IPS-NIHi7 (cell line): ENCODE data around the gene PDLIM7.
A peak's percentile ranks its signal among the peaks of the same experiment; 100 is the strongest.

Experiments
- DNase-seq: peaks from one replicate; pipeline ENCODE4 v3.0.0; 2012; ENCODE audit warnings: mixed read lengths; ENCODE audit errors: extremely low spot score

The PDLIM7 gene

DNA sequence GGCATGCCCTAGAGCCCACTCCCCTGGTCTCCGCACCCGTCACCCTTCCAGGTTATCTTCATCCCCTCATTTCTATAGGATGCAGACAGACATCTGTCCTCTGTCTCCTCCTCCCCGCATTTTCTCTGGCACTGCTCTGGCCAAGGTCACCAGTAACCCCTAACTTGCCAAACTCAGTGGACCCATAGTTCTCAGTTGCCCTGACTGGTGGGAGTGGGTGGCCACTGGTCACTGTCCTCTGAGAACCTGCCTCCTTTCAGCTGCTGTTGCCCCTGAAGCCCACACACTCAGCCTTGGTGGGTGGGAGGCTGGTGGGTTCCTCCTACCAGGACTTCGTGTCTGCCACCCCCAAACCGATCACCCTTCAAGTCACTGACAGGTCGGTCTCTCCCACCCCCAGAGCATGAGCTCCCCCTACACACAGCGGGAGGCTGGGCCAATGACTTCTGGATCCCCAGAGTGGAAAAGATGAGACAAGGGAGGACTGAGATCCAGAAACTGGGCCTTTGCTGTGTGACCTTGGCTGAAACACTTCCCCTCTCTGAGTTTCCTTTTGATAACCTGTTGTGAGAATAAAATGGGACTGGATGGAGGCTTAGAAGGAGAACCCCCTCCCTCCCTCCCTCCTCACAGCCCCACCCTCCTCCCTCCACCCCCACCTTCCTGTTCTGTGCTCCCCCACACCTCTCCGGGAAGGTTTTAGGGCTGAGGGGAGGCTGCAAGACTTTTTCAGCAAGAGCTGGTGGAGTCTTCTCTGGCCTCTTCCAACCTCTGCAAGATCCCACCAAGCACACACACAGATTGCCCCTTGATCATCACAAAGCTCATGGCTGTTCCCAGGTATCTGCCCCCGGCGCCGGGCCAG, 21.6 kb downstream of the PDLIM7 start:
- DNase-seq, result no peak

DNA sequence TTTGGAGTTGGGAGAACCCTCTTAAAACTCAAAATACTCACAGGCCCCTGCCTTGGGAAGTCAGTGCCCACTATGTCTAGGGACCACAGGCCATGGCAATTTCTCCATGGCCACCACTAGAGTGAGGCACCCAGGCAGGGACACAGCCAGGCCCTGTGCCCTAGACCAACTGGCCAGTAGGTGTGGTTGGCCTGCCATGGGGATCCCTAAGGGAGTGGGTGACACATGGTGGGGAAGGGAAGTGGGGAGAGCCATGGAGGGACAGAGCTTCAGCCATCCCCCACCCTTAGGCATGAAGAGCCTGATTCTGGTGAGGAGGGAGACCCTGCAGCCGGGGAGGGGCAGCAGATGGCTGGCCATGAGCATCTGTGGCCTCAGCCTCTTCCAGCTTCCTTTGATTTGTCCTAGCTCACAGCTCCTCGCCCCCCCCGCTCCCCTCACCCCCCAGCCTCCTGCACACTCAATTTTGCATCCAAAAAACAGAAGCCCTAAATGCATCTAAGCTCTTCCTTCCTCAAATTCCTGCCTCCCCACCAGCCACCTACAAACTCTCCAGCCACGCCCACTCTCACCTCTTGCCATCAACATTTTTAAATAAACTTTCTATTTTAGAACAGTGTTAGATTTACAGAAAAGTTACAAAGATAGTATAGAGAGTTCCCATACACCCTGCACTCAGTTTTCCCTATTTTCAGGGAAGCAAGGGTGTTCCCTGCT, 22.4 kb downstream of the PDLIM7 start:
- DNase-seq, result no peak

DNA sequence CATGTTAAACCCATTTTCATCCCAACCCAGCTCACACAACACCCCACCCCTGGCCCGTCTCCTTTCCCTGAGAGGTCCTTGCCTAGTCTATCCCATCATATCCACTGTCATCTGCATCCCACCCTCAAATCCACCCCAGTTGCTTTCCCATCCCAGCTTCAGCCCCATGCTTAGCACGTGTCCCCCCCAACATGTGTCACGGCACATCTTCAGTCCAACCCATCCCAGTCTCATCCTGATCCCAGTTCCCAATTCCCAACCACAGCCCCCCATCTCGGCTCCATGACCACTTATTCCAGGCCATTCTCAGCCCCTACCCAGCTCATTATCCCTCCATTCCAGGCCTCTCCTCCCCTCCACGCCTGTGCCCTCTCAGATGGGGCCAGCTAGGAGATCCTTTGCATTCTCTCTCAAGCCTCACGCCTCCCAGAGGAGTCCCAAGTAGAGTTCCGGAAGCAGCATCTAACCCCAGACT, 23.4 kb downstream of the PDLIM7 start:
- no peak for DNase-seq

DNA sequence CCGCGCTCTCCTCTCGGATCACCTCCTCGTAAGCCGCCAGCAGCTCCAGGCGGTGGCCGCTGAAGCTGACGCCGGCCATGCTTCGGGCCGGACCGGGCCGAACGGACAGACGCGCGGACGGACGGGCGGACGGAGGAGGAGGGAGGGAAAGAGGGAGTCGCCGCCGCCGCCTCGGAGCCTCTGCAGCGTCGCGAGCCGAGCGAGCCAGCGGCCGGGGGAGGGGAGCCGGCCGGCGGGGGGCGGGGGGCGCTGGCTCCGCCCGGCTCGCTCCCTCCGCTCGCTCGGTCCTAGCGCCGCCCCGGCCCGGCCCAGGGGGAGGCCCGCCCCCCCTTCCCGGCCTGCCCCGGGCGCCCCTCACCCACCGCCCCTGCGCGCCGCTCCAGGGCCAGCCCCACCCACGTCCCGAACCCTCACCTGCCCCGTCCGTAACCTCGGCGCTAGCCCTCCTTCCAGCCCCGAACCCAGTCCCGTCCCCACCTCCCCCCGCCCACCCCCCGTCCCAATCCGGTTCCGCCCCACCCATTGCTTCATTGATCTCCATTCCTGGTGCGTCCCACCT, 23.9 kb downstream of the PDLIM7 start, which contains the start of gene DBN1:
Gene DBN1 (minus strand): TSS at position 192 of the 559 bp plus-strand sequence. CDS start 113 bp downstream, at position 79.
- DNase-seq, result peak; percentile 88

DNA sequence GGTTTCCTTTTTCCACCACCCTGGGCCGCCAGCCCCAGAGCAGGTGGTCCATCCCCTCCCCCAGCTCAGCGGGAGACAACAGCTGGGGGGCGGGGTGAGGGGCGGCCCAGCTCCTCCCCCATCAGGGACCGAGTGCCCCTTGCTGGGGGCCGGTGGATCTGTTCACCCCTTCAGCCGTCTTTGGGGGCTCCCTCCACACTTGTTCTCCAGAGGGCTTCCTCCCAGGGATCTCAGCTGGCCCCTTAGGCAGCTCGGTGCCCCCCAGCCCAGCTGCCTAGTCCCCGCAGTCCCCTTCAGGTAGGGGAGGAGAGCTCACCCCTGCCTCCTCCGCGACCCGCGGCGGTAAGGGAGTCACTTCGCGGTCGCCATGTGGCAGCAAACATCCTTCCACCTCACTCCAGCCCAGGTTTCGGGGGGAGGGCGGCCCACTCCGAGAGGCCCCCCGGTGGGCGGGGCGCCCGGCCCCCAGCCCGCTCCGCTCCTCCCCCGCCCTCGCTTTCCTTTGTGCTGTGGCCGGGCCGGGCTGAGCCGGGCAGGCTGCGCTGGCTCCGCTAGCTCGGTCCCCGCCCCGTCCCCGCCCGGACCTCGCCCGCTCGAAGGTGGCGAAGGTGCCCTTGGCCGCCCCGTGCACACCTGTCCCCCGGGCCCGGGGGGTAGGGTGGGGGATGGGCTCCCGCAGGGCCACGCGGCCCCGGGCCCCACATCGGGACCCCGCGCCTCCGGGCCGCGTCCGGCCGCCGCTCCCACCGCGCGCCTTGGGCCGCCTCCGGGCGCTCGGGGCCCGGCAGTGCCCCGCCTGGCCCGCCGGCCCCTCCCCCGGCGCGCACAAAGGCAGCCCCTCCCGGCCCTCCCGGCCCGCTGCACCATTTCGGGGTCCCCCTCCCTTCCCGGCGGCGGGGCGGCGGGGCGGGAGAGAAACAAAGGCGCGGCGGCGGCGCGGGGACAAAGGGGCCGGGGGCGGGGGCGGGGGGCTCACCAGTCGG, 24.7 kb downstream of the PDLIM7 start:
- DNase-seq, result peak; percentile 54

DNA sequence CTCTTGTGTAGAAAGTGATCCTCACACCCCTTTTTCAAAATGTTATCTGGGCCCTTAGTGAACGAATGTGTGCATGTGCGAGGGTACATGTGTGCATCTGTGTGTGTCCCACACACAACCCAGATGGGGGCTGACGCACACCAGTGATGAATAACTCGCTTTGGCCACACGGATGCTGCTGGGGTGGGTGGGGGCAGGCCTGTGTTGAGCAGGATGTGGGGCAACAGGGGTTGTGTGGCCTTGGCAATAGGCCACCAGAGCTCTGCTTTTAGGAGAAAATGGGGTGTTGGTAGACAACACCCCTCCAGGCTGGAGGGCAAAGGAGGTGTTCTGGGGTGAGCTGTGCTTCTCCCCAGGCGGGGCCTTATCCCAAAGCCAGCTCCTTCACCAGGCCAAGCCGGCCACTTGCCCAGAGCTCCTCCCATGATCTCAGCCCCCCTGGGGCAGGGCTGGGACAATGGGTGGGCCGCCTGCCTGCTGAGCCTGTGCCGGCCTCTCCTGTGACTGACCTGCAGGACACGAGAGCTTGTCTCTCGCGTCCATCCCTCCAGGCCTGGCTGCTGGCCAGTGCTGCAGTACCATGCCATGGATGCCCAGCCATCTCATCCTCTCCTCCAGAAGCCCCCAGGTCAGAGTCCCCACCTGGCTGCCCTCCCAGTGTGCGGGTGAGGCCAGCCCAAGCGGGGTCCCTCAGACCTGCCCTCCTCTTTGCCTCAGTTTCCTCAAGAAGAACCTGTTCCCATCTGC, 25.6 kb downstream of the PDLIM7 start:
- no peak for DNase-seq

DNA sequence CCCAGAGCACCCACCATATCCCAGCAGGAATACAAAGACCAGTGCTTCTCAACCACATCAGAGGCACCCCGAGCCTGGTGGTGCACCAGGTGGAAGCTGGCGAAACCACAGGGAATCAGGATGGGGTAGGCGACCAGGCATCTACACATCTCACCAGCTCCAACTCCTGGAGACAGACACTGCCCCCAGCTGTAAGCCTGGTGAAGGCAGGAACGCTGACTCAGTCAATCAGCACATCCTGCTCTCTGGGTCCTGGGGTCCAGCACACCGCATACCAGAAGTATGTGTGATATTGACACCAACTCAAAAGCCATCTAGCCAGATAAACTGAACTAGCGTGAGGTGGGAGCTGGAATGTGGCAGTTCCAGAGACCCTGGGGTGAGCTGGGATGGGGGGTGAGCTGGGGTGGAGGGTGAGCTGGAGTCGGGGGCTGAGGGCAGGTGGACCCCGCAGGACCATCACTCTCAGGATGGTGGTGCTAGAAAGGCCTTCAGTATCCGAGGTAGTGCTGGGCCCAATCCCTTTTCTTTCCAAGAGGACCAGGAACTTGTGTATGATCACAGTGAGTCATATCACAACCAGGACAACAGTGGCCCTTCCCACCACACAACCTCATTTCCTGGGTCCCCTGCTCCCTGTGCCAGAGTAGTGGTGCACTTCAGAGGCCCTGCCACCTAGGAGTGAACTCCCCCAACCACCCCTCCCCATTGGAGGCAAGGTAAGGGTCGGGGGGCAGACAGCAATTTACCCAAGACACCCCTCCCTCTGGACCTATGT, 26.5 kb downstream of the PDLIM7 start:
- DNase-seq, result no peak

DNA sequence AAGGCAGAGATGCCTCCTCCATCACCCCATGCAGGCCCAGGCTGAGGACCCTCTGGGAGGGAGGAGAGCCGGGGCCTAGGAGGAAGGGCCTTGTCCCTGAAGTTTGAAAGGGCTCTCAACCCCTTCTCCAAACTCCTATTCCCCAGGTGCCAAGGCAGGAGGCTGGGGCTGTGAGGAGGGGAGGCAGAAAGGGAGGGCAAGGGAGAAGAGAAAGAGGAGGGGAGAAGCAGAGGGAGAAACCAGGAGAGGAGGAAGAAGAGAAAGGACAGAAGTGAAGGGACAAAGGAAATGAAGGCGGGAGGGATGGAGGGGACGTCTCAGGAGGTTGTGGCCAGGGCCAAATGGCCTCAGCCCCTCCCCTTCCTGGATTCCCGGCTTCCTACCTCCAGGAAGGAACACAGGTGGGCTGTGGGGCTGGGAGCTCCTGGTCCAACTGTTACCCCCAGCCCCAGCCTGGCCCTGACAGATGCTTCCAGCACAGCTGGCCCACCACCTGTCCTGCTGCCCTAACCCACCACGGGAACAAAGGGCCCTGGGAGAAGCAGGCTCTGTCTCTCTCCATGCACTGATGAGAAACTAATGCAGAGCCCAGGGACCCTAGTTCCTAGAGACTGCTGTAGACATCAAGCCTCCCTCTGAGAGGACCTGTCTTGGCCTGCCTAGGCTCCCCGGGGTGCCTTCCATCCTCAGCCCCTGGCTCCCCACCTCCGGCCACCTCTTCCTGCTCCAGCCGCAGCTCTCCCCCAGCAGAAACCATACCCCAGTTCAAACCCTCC, 27.5 kb downstream of the PDLIM7 start:
- no peak for DNase-seq

DNA sequence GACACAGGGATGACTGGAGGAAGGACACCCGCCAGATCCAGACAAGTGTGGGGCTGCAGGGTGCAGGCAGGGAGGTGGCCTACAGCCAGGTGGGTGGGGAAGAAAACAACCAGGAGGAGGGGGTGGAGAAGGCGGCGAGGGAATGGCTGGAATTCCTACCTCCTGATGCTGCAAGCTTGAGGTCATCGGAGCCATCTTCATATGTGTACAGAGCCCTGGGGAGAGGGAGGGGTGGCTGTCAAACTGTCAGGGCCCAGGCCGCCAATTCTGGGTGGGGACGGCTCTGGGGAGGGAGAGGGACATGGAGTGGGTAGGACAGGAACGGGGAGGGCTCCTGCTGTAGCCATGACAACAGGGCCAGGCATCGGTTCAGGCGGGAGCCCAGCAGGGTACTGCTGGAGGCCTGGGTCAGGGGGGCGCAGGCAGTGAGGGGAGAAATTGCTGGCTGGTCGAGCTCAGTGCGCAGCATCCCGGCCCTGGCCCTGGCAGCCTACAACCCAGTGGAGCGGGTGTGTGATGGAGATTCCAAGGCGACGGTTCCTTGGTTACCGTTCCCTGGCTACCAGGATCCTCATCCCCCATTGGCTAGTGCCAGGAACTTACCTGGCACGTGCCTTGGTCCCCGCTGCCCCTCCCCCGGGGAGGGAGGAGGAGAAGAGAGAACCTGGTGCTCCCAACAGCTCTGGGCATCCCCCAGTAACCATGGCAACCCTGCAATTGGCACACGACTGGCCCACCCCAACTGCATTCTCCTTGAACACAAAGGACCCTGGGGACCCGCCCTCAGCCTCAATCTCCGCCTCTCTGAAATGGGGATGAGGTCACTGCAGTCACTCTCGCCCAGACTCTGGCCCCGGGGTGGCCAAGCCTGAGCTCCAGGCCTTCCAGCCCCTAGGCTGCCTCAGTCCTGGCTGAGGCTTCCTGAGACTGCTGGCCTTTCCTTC, 28.4 kb downstream of the PDLIM7 start:
- peak; percentile 57 for DNase-seq

DNA sequence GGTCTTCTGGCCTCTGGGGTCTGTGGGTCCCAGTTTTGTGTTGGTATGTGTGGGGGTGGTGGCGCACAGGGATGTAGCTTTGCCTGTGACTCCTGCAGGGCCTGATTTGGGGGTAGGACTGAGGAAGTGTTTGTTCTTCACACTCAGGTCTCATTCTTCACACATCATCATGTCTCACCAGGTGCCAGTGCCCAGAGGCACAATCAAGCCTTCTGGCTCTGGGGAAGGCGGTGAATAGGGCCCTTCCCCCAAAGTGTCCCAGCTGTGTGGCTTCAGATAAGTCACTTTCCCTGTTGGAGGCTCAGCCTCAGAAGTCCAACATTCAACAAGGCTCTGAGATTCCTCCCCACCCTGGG, 29.1 kb downstream of the PDLIM7 start:
- DNase-seq, result no peak

DNA sequence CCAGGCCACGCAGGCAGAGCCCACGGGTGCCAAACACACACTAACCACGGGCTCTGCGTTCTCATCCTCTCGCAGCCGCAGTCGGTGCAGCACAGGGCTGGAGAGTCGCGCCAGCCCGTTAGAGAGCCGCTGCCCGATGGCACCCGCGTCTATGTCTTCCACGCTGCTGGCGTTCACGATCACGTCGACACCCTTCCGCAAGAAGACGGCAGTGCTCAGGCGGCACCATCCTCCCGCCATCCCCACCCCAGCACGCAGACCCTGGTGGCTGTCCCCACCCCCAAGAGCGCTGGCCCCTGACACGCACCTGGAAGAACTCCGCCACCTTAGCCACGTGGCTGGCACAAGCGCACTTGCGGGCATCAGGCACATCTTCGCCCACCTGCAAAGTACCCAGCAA, 30.0 kb downstream of the PDLIM7 start:
- no peak for DNase-seq

DNA sequence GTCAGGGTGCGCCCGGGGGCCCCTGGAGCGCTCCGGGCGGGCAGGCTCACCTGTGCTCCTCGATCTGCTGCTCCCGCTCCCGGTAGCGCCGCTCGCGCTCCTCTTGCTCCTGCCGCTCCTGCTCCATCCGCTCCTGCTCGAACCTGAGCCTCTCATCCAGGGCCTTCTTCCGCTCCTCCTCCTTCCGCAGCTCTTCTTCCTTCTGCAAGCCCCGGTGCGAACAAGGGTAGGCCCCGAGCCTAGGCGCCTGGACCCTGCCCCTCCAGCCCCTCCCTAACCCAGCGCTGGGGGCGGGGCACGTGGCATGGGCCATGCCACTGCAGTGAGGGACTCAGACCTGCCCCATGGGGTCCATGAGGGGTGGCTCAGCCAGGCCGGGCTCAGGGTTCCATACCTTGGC, 30.5 kb downstream of the PDLIM7 start:
- DNase-seq, result no peak

DNA sequence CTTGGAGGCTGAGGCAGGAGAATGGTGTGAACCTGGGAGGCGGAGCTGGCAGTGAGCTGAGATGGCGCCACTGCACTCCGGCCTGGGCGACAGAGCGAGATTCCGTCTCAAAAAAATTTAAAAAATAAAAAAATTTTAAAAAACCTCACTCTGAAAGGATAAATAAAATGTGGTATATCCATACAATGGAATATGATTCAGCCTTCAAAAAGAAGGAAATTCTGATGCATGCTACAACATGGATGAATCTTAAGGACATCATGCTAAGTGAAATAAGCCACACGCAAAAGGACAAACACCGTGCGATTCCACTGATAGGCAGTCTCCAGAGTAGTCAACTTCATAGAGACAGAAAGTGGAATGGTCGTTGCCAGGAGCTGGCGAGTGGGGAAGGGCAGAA, 32.4 kb downstream of the PDLIM7 start:
- DNase-seq, result no peak

DNA sequence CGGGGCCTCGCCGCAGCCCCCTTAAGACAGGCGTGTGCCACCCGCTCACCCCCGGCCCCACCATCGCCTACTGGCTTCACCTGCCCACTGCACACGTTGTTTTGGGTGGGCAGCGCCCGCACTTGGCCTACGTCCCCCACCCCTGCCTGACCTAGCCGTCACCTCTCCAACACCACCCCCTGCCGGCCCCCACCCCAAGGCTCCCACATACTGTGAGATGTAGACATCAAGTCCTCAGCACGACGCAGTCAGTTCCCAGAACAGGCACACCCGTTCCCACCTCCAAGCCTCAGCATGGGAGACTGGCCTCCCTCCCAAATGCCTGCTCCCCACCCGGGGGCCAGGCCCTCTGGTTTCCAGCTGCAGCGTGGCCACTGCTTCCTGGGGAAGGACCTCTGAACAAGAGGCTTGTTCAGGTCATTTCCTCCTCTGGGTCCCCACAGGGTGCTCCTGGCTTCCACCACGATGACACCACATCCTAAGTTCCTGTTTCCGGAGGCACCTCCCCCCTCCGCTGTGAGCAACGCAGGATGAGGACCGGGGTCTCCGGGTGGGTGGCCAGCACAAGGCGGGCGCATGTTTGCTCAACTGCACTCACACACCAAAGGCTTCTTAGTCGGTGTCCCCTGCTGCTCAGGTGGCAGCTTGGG, 35.3 kb downstream of the PDLIM7 start:
- DNase-seq, result no peak

DNA sequence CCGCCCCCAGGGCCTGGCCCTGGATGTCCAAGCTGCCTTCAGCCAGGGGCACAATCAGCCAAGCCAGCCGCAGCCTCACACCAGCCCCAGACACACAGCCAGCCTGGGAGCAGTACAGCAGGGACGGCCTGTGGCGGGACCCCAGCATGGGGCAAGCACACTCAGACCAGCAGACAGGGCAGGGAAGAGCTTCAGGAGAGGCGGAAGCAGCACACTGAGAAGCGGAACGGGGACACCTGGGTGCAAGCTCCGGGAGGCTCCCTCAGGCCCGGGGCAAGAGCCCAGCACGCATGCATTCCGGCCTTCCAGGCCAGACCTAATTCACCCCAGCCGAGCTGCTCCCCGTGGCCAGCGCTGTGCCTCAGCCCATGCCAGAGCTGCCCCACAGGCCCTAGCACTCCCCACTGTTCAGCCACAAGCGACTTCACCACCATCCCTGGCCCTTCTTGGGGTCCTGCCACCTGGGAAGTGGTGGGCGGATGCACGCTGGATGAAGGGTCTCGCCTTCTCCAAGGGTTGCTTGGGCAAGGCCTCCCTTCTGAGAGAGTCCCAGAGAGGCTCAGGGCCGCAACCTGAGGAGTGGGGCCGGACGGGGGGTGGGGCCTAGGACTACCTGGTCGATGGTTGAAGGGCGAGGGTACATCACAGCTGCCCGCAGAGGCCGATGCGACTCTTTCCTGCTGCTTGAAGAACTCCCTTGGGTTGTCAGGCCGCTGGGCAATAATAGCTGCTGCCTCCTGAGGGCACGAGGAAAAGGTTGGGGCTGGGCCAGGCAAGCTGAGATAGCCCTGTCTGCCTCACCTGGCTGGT, 37.4 kb downstream of the PDLIM7 start:
- DNase-seq, result no peak

DNA sequence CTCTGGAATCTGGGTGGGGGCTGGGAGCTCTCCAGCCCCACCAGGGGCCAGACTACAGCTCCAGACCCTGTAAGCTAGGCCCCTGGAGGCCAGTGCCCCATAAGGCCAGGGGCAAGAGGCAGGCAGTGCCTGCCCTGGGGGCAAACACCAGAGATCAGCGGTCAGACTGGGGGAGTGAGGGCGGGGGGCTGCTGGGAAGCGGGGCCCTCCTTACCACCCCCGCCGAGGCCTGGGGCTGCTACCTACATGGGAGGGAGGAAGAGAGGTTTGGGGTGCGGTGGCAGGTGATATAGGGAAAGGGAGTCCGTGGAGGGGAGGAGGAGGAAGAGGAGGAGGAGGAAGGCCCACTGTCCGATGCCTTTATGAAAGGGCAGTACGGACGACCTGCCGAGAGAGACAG, 38.0 kb downstream of the PDLIM7 start:
- DNase-seq, result no peak

DNA sequence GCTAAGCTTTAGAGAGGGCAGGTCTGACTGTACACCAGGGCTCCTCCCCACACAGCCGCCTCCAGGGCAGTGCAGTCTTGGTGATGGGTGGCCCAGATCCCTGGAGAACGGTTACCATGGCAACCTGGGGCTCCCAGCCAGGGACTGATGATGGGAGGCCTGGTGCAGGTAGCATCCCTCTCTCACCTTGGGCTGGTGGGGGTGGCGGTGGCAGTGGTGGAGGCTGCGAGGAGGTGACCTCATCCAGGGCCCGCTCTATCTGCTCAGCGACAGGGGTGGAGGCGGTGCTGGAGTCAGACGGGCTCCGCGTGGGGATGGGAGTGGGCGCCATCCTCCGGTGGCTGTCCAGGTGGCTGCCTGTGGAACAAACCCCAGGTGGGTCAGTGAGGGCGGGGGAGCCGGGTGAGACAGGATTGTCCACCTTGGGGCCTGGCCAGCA, 38.5 kb downstream of the PDLIM7 start:
- no peak for DNase-seq
